ENCODE data around the gene GFM2. TPM values are rescaled to one million over a fixed set of nuclear protein-coding genes. Genes with fewer than 3 reads are reported as not detected.

GFM2 gene
- total and polyA plus RNA-seq, 2 experiments from 2014 or later = 28.5 to 50.1 TPM

DNA sequence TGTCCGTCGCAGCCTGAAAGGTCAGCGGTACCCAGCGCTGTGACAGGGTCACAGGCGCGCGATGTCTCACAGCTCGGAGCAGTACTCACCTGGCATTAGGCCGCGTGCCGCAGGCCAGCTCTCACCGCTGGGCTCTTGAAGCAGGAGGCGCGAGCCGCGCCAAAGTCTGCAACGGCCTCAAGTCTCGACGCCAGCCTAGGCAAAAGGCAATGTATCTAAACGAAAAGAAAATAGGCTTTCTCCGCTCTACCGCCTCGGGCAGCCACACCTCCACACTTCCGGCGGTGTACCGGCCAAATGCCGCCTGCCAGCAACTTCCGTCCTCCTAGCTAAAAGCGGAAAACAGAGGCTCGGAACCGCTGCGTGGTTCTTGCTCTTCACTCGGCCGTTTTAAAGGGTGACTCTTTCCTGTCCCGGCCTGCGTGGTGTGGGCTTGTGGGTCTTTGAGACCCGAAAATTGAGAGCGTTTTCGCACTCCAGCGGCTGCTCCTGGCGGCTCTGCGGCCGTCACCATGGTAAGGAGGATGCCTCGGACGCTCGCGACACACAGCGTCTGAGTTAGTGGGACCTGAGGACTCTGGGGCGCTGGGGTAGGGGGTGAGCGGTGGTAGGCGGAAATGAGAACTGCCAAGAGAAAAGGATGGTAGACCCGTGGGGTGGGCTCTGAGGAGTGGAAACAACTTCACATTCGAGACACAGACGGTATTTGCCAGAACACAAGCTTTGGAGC, at the start of gene GFM2, which contains the start of gene NSA2 (continued):
- TF ChIP-seq NANOG (IDR thresholded peaks at IDR 0.05; ENCODE audit: borderline replicate concordance) (no peak), EZH2phosphoT487 (IDR thresholded peaks at IDR 0.05; ENCODE audit: unreplicated experiment) (no peak), STAT1 (IDR thresholded peaks at IDR 0.05; ENCODE audit: unreplicated experiment) (no peak), CREB1 (CRISPR knock-in tag; IDR thresholded peaks at IDR 0.05; ENCODE audit: low read depth) (peak; percentile 71)

DNA sequence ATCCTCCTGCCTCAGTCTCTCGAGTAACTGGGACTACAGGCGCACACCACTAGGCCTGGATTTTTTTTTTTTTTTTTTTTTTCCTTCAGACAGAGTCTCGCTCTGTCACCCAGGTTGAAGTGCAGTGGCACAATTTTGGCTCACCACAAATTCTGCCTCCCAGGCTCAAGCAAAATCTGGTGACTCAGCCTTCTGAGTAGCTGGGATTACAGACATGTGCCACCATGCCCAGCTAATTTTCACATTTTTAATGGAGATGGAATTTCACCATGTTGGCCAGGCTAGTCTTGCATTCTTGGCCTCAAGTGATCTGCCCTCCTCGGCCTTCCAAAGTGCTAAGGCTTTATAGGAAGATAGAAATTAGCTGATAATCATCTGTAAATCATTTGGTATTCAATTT, 44.0 kb upstream of the GFM2 start:
- Histone ChIP-seq H3K4me2 (no peak overlapping the region), H3K4me3 (no peak overlapping the region), H3K36me3 (ENCODE audit: insufficient read depth) (peaks cover 6% of the 10 kb centered on the region; the same call in 1 of the 2 replicates), H3F3A (replicated peaks; ENCODE audit: low read depth) (peaks cover under 1% of the 10 kb centered on the region; the same call in 1 of the 2 replicates), H3K9me2 (ENCODE audit: insufficient read depth) (no peaks in the 10 kb centered on the region), H3K79me2 (replicated peaks; ENCODE audit: insufficient read depth) (peaks cover 89% of the 10 kb centered on the region), H3K27ac (ENCODE audit: low read depth) (peak overlapping the region; percentile 51), H2AFZ (no peak overlapping the region), H3K27me3 (ENCODE audit: insufficient read depth) (no peaks in the 10 kb centered on the region), H3K4me1 (ENCODE audit: insufficient read depth) (peaks cover 18% of the 10 kb centered on the region), H4K20me1 (replicated peaks; ENCODE audit: insufficient read depth) (0 out of 2 replicates have a peak, but pooled peaks cover 4% of the 10 kb centered on the region)
- Mint-ChIP-seq H3K27me3 (ENCODE audit: insufficient read depth, low read depth, poor library complexity) (peaks cover 3% of the 10 kb centered on the region), H3K4me3 (no peak overlapping the region), H3K9me3 (no peaks in the 10 kb centered on the region; the same call in 2 of the 3 replicates), H3K36me3 (ENCODE audit: low read depth) (peaks cover 64% of the 10 kb centered on the region), H3K27ac (peak overlapping the region; percentile 31; the same call in 1 of the 2 replicates), H3K4me1 (peaks cover 46% of the 10 kb centered on the region)
- ATAC-seq = no peak
- TF ChIP-seq NANOG (IDR thresholded peaks at IDR 0.05; ENCODE audit: borderline replicate concordance) = no peak
- no peak for TF ChIP-seq JUNB (IDR thresholded peaks at IDR 0.05; ENCODE audit: unreplicated experiment)
- no peak for TF ChIP-seq STAT1 (IDR thresholded peaks at IDR 0.05; ENCODE audit: unreplicated experiment)
- TF ChIP-seq, protein P1, sequence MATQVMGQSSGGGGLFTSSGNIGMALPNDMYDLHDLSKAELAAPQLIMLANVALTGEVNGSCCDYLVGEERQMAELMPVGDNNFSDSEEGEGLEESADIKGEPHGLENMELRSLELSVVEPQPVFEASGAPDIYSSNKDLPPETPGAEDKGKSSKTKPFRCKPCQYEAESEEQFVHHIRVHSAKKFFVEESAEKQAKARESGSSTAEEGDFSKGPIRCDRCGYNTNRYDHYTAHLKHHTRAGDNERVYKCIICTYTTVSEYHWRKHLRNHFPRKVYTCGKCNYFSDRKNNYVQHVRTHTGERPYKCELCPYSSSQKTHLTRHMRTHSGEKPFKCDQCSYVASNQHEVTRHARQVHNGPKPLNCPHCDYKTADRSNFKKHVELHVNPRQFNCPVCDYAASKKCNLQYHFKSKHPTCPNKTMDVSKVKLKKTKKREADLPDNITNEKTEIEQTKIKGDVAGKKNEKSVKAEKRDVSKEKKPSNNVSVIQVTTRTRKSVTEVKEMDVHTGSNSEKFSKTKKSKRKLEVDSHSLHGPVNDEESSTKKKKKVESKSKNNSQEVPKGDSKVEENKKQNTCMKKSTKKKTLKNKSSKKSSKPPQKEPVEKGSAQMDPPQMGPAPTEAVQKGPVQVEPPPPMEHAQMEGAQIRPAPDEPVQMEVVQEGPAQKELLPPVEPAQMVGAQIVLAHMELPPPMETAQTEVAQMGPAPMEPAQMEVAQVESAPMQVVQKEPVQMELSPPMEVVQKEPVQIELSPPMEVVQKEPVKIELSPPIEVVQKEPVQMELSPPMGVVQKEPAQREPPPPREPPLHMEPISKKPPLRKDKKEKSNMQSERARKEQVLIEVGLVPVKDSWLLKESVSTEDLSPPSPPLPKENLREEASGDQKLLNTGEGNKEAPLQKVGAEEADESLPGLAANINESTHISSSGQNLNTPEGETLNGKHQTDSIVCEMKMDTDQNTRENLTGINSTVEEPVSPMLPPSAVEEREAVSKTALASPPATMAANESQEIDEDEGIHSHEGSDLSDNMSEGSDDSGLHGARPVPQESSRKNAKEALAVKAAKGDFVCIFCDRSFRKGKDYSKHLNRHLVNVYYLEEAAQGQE (IDR thresholded peaks at IDR 0.05; ENCODE audit: unreplicated experiment) = no peak
- TF ChIP-seq CREB1 (CRISPR knock-in tag; IDR thresholded peaks at IDR 0.05; ENCODE audit: low read depth) = no peak
- TF ChIP-seq, protein P2, sequence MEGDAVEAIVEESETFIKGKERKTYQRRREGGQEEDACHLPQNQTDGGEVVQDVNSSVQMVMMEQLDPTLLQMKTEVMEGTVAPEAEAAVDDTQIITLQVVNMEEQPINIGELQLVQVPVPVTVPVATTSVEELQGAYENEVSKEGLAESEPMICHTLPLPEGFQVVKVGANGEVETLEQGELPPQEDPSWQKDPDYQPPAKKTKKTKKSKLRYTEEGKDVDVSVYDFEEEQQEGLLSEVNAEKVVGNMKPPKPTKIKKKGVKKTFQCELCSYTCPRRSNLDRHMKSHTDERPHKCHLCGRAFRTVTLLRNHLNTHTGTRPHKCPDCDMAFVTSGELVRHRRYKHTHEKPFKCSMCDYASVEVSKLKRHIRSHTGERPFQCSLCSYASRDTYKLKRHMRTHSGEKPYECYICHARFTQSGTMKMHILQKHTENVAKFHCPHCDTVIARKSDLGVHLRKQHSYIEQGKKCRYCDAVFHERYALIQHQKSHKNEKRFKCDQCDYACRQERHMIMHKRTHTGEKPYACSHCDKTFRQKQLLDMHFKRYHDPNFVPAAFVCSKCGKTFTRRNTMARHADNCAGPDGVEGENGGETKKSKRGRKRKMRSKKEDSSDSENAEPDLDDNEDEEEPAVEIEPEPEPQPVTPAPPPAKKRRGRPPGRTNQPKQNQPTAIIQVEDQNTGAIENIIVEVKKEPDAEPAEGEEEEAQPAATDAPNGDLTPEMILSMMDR (conservative IDR thresholded peaks at IDR 0.05; ENCODE audit: low read depth in 2 of 2) = no peak
- no peak for TF ChIP-seq EZH2 (IDR thresholded peaks at IDR 0.05; ENCODE audit: low read depth, unreplicated experiment)
- TF ChIP-seq ZNF114 (CRISPR knock-in tag; IDR thresholded peaks at IDR 0.05) = no peak
- no peak for TF ChIP-seq POLR2AphosphoS5 (IDR thresholded peaks at IDR 0.05; ENCODE audit: low read depth)
- TF ChIP-seq, protein P3, sequence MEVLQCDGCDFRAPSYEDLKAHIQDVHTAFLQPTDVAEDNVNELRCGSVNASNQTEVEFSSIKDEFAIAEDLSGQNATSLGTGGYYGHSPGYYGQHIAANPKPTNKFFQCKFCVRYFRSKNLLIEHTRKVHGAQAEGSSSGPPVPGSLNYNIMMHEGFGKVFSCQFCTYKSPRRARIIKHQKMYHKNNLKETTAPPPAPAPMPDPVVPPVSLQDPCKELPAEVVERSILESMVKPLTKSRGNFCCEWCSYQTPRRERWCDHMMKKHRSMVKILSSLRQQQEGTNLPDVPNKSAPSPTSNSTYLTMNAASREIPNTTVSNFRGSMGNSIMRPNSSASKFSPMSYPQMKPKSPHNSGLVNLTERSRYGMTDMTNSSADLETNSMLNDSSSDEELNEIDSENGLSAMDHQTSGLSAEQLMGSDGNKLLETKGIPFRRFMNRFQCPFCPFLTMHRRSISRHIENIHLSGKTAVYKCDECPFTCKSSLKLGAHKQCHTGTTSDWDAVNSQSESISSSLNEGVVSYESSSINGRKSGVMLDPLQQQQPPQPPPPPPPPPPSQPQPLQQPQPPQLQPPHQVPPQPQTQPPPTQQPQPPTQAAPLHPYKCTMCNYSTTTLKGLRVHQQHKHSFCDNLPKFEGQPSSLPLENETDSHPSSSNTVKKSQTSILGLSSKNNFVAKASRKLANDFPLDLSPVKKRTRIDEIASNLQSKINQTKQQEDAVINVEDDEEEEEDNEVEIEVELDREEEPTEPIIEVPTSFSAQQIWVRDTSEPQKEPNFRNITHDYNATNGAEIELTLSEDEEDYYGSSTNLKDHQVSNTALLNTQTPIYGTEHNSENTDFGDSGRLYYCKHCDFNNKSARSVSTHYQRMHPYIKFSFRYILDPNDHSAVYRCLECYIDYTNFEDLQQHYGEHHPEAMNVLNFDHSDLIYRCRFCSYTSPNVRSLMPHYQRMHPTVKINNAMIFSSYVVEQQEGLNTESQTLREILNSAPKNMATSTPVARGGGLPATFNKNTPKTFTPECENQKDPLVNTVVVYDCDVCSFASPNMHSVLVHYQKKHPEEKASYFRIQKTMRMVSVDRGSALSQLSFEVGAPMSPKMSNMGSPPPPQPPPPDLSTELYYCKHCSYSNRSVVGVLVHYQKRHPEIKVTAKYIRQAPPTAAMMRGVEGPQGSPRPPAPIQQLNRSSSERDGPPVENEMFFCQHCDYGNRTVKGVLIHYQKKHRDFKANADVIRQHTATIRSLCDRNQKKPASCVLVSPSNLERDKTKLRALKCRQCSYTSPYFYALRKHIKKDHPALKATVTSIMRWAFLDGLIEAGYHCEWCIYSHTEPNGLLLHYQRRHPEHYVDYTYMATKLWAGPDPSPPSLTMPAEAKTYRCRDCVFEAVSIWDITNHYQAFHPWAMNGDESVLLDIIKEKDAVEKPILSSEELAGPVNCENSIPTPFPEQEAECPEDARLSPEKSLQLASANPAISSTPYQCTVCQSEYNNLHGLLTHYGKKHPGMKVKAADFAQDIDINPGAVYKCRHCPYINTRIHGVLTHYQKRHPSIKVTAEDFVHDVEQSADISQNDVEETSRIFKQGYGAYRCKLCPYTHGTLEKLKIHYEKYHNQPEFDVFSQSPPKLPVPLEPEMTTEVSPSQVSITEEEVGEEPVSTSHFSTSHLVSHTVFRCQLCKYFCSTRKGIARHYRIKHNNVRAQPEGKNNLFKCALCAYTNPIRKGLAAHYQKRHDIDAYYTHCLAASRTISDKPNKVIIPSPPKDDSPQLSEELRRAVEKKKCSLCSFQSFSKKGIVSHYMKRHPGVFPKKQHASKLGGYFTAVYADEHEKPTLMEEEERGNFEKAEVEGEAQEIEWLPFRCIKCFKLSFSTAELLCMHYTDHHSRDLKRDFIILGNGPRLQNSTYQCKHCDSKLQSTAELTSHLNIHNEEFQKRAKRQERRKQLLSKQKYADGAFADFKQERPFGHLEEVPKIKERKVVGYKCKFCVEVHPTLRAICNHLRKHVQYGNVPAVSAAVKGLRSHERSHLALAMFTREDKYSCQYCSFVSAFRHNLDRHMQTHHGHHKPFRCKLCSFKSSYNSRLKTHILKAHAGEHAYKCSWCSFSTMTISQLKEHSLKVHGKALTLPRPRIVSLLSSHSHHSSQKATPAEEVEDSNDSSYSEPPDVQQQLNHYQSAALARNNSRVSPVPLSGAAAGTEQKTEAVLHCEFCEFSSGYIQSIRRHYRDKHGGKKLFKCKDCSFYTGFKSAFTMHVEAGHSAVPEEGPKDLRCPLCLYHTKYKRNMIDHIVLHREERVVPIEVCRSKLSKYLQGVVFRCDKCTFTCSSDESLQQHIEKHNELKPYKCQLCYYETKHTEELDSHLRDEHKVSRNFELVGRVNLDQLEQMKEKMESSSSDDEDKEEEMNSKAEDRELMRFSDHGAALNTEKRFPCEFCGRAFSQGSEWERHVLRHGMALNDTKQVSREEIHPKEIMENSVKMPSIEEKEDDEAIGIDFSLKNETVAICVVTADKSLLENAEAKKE (CRISPR knock-in tag; IDR thresholded peaks at IDR 0.05) = no peak
- TF ChIP-seq EZH2phosphoT487 (IDR thresholded peaks at IDR 0.05; ENCODE audit: unreplicated experiment) = no peak
- TF ChIP-seq ZNF331 (CRISPR knock-in tag; IDR thresholded peaks at IDR 0.05; ENCODE audit: low read depth) = no peak
- DNase-seq (ENCODE audit: low spot score) = no peak
